CD4-positive, alpha-beta T cell (primary cell): ENCODE measurements around the gene SHC4. TPM values are rescaled to one million over a fixed set of nuclear protein-coding genes. Genes with fewer than 3 reads are reported as not detected.

ENCODE experiments used
- ATAC-seq: fragments of 200-7000 bp; cut with Tn5 transposase; one replicate; pipeline ENCODE4 v1.10.0; 2022; ENCODE audit warnings: mild to moderate bottlenecking; ENCODE audit not compliant: poor library complexity
- CTCF ChIA-PET: fragments of 350-600 bp; sonication (Branson Sonifier 250); formaldehyde crosslinking; loops from one replicate; lab custom pipeline; 2021; ENCODE audit warnings: antibody characterized with exemption, inconsistent platforms; lab: Charles Lee
- POLR2A ChIA-PET: fragments of 350-600 bp; sonication (Branson Sonifier 250); formaldehyde crosslinking; loops from one replicate; lab custom pipeline; 2021; ENCODE audit warnings: antibody characterized with exemption, inconsistent platforms; lab: Charles Lee
- DNase-seq, 14 experiments: peaks; one replicate each; pipeline ENCODE4 v3.0.0-alpha.2; 2013 to 2020; ENCODE audit warnings: mixed read lengths in 2 of 14
- H3K27ac ChIP-seq, 2 donors: one replicate each; pipeline versions ENCODE4 v1.5.1 to v1.7.0; 2013; ENCODE audit warnings: low read length in 2 of 2, low read depth in 1 of 2, mild to moderate bottlenecking in 1 of 2
- H3K27me3 ChIP-seq, 2 experiments: 1 replicate in 1 of 2; 2 replicates in 1 of 2; pipeline versions ENCODE4 v1.6.1 to v1.7.0; 2013; ENCODE audit warnings: low read length in 2 of 2, control low read depth in 1 of 2, mild to moderate bottlenecking in 1 of 2, moderate library complexity in 1 of 2; ENCODE audit not compliant: insufficient read depth in 2 of 2, control insufficient read depth in 1 of 2
- H3K36me3 ChIP-seq: one replicate; pipeline ENCODE4 v1.6.1; 2013; ENCODE audit warnings: low read length, control low read depth; ENCODE audit not compliant: insufficient read depth
- H3K4me1 ChIP-seq: one replicate; pipeline ENCODE4 v1.6.1; 2013; ENCODE audit warnings: low read length, control low read depth; ENCODE audit not compliant: insufficient read depth
- H3K4me3 ChIP-seq: one replicate; pipeline ENCODE4 v1.5.1; 2013; ENCODE audit warnings: mild to moderate bottlenecking, low read length, moderate library complexity
- H3K9me3 ChIP-seq, 2 experiments: 1 replicate in 1 of 2; 2 replicates in 1 of 2; pipeline versions ENCODE4 v1.6.1 to v1.7.0; 2013; ENCODE audit warnings: low read length in 2 of 2, mild to moderate bottlenecking in 2 of 2, control low read depth in 1 of 2, moderate library complexity in 1 of 2; ENCODE audit not compliant: control insufficient read depth in 1 of 2, insufficient read depth in 1 of 2
- H3K27ac Mint-ChIP-seq: one replicate; pipeline ENCODE4 v1.8.0; 2020; ENCODE audit warnings: mixed read lengths
- H3K27me3 Mint-ChIP-seq: one replicate; pipeline ENCODE4 v1.8.0; 2021; ENCODE audit warnings: mixed read lengths
- H3K36me3 Mint-ChIP-seq: one replicate; pipeline ENCODE4 v1.8.0; 2021; ENCODE audit warnings: low read depth, mixed read lengths
- H3K4me1 Mint-ChIP-seq: one replicate; pipeline ENCODE4 v1.8.0; 2021; ENCODE audit warnings: low read depth, mixed read lengths
- H3K4me3 Mint-ChIP-seq: one replicate; pipeline ENCODE4 v1.8.0; 2020; ENCODE audit warnings: mild to moderate bottlenecking, mixed read lengths
- H3K9me3 Mint-ChIP-seq: one replicate; pipeline ENCODE4 v1.8.0; 2020; ENCODE audit warnings: mixed read lengths
- intact Hi-C, 2 experiments: fragments of 100-400 bp; cut with DNase I in 1 of 2; cut with micrococcal nuclease in 1 of 2; formaldehyde crosslinking; loops; one replicate each; pipeline versions ENCODE4 v1.15.1 to v1.9.0; 2023 to 2025; cut with DNase I, micrococcal nuclease
- total RNA-seq, 174 experiments: library from RNA in 2 of 174; stranded (reverse) in 2 of 174; gene quantifications; one replicate each; pipeline ENCODE4 v1.2.3 and lab custom pipeline; 2021 to 2026
- TF ChIP-seq, protein P1 (sequence below): fragments of 200-600 bp; IDR thresholded peaks from one replicate; pipeline ENCODE4 v1.8.0; 2022; ENCODE audit warnings: antibody characterized with exemption, mild to moderate bottlenecking

Gene SHC4
- total RNA-seq, 2 experiments from 2014 or later = not detected

DNA sequence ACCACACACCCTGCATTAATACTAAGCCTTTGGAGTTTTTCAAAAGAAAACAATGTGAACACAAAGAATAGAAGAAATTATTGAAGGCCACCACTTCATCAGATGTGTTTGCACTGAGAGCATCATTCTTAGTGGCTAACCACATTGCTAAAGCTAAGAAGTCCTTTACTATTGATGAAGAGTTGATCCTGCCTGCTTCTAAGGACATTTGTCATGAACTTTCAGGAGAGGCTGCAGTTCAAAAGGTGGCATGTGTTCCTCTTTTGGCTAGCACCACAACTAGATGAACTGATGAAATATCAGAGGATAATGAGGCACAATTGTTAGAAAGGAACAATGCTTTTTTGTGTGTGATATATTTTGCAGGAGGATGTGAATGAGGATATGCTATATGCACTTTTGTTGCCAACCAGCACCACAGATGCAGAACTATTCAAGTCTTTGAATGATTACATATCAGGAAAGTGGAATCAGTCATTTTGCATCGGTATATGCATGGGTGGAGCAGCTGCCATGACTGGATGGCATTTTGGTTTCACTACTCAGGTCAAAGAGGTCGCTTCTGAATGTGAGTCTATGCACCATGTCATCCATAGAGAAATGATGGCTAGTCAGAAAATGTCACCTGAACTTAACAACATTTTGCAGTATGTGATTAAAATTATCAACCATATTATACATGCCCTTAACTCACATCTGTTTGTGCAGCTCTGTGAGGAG, 88.3 kb downstream of the SHC4 start:
- Histone ChIP-seq H3K27ac (no peak overlapping the region), H3K4me3 (no peak overlapping the region), H3K4me1 (peaks cover 7% of the 10 kb centered on the region), H3K27me3 (peaks cover 2 to 5% of the 10 kb centered on the region in 2 experiments), H3K36me3 (no peaks in the 10 kb centered on the region), H3K9me3 (no peaks in the 10 kb centered on the region)
- no peak for DNase-seq
- no peak overlapping the region for H3K4me3 Mint-ChIP-seq
- H3K36me3 Mint-ChIP-seq = peaks cover 12% of the 10 kb centered on the region
- H3K27ac Mint-ChIP-seq = no peak overlapping the region
- POLR2A ChIA-PET = no interaction called here
- CTCF ChIA-PET = interaction anchor here (0.7 to 0.9 kb wide), 2 partner anchors 14 to 100 kb away, joined by 4 read pairs; no protein-coding TSS in a partner anchor
- no peak for ATAC-seq
- H3K9me3 Mint-ChIP-seq = peaks cover 9% of the 10 kb centered on the region
- H3K4me1 Mint-ChIP-seq = peaks cover 23% of the 10 kb centered on the region
- TF ChIP-seq, protein P1, sequence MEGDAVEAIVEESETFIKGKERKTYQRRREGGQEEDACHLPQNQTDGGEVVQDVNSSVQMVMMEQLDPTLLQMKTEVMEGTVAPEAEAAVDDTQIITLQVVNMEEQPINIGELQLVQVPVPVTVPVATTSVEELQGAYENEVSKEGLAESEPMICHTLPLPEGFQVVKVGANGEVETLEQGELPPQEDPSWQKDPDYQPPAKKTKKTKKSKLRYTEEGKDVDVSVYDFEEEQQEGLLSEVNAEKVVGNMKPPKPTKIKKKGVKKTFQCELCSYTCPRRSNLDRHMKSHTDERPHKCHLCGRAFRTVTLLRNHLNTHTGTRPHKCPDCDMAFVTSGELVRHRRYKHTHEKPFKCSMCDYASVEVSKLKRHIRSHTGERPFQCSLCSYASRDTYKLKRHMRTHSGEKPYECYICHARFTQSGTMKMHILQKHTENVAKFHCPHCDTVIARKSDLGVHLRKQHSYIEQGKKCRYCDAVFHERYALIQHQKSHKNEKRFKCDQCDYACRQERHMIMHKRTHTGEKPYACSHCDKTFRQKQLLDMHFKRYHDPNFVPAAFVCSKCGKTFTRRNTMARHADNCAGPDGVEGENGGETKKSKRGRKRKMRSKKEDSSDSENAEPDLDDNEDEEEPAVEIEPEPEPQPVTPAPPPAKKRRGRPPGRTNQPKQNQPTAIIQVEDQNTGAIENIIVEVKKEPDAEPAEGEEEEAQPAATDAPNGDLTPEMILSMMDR = no peak
- H3K27me3 Mint-ChIP-seq = peaks cover 45% of the 10 kb centered on the region
- intact Hi-C loops = loop anchor here (2.0 to 10.0 kb wide), 5 partner anchors 59 to 1809 kb away; partner anchors contain the start of genes SECISBP2L (in 2 of the 2), DTWD1 (in 1 of the 2), FAM227B (in 1 of the 2) and TRPM7 (in 1 of the 2)

DNA sequence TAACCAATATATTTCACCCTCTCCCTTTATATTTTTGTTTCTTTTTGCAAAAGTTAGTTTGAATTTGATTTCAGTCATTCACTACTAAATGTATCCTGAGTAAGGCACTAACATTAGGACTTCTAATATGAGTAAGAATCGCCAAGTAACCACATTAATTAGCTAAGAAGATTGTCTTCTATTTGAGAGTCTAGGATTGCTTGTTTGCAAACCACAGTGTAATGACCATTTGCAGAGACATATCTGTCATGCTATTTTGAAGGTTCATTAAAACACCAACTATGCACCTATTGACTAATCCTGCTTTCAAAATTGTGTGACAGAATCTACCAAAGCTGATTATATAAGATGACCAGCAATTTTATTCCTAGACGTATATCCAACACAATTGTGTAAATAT, 91.1 kb downstream of the SHC4 start:
- ATAC-seq (no peak), DNase-seq (no peak)
- Mint-ChIP-seq H3K4me1 (peaks cover 3% of the 10 kb centered on the region), H3K27me3 (peaks cover 51% of the 10 kb centered on the region), H3K4me3 (no peak overlapping the region), H3K9me3 (peaks cover 1% of the 10 kb centered on the region), H3K36me3 (no peaks in the 10 kb centered on the region), H3K27ac (no peak overlapping the region)
- H3K27me3 ChIP-seq = peaks cover 2 to 16% of the 10 kb centered on the region in 2 experiments
- H3K36me3 ChIP-seq = no peaks in the 10 kb centered on the region
- no peaks in the 10 kb centered on the region for H3K4me1 ChIP-seq
- no peak overlapping the region for H3K27ac ChIP-seq
- ChIA-PET CTCF (no interaction called here), POLR2A (no interaction called here)
- no peaks in the 10 kb centered on the region for H3K9me3 ChIP-seq
- intact Hi-C loops = loop anchor here in 1 of 2 experiments (10.0 kb wide), 2 partner anchors 1552 to 1812 kb away; partner anchors contain the start of genes TRPM7 and USP8
- no peak overlapping the region for H3K4me3 ChIP-seq
- TF ChIP-seq, protein P1 = no peak

DNA sequence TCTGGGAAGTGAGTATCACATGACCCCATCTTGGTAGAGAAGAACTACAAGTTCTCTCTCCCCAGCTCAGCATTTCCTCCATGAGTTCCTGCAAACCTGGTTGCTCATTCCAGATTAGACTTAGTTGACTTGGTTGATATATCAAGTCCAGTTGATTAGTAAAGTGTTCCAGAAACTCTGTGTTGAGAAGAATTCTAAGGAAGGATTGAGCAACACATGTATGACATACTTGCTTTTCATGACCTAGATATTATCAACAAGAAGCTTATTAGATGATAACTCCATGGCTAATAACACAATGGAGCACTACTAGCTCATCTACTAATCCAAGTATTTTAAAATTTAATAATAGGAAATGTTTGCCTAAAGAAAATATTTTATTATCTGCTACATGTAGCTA, 92.2 kb downstream of the SHC4 start:
- Histone ChIP-seq H3K36me3 (no peaks in the 10 kb centered on the region), H3K4me3 (no peak overlapping the region), H3K27ac (no peak overlapping the region), H3K4me1 (no peaks in the 10 kb centered on the region), H3K27me3 (peaks cover 2 to 16% of the 10 kb centered on the region in 2 experiments), H3K9me3 (no peaks in the 10 kb centered on the region)
- intact Hi-C loops = loop anchor here in 1 of 2 experiments (10.0 kb wide), 2 partner anchors 1553 to 1813 kb away; partner anchors contain the start of genes TRPM7 and USP8
- Mint-ChIP-seq H3K36me3 (no peaks in the 10 kb centered on the region), H3K27me3 (peaks cover 58% of the 10 kb centered on the region), H3K9me3 (no peaks in the 10 kb centered on the region), H3K4me1 (no peaks in the 10 kb centered on the region), H3K4me3 (no peak overlapping the region), H3K27ac (no peak overlapping the region)
- TF ChIP-seq, protein P1 = no peak
- DNase-seq (no peak), ATAC-seq (no peak)
- ChIA-PET CTCF (interaction anchor here (1.5 kb wide), 1 partner anchor 104 kb away, joined by 5 read pairs; no protein-coding TSS in a partner anchor), POLR2A (no interaction called here)
